MM.1S (cell line): ENCODE results near the gene HHIPL2.

Source experiments
- CTCF ChIP-seq: fragments of 300-600 bp; sonication (generic); IDR thresholded peaks from 2 replicates; pipeline ENCODE4 v1.5.1; 2016; ENCODE audit warnings: antibody characterized with exemption, low read length, mixed read lengths
- EZH2phosphoT487 ChIP-seq: fragments of 300-600 bp; sonication (generic); IDR thresholded peaks from 2 replicates; pipeline ENCODE4 v1.6.1; 2018; ENCODE audit warnings: antibody characterized with exemption, low read length

GRCh38 chr1:222525951-222526350 is 22.0 kb downstream of the HHIPL2 start:
- no peak for TF ChIP-seq EZH2phosphoT487
- no peak for TF ChIP-seq CTCF
